Smooth muscle cell (in vitro differentiated cells): ENCODE results near the gene TOMM22. TPM values are rescaled to one million over a fixed set of nuclear protein-coding genes. Genes with fewer than 3 reads are reported as not detected.

ENCODE experiments used
- DNase-seq: peaks from one replicate; lab custom pipeline; 2025; ENCODE audit not compliant: unreplicated experiment; lab: John Stamatoyannopoulos, UW
- H2AFZ ChIP-seq: fragments of 200-600 bp; sonication (generic); 2 replicates; pipeline ENCODE4 v1.6.0; 2016; ENCODE audit warnings: antibody characterized with exemption, low read depth, mild to moderate bottlenecking
- H3F3A ChIP-seq: fragments of 200-600 bp; sonication (generic); 2 replicates; pipeline ENCODE4 v1.6.0; 2017; ENCODE audit warnings: antibody characterized with exemption, low read depth
- H3K27ac ChIP-seq: fragments of 200-600 bp; sonication (generic); 2 replicates; pipeline ENCODE4 v1.5.1; 2016; ENCODE audit warnings: low read depth, mild to moderate bottlenecking
- H3K27me3 ChIP-seq: fragments of 200-600 bp; sonication (generic); 2 replicates; pipeline ENCODE4 v1.6.1; 2016; ENCODE audit warnings: low read depth, mild to moderate bottlenecking
- H3K36me3 ChIP-seq: fragments of 200-600 bp; sonication (generic); 2 replicates; pipeline ENCODE4 v1.5.1; 2016; ENCODE audit warnings: low read depth
- H3K4me1 ChIP-seq: fragments of 200-600 bp; sonication (generic); 2 replicates; pipeline ENCODE4 v1.5.1; 2016; ENCODE audit warnings: low read depth
- H3K4me2 ChIP-seq: fragments of 200-600 bp; sonication (generic); 2 replicates; pipeline ENCODE4 v1.6.0; 2016; ENCODE audit warnings: mild to moderate bottlenecking
- H3K4me3 ChIP-seq: fragments of 200-600 bp; sonication (generic); 2 replicates; pipeline ENCODE4 v1.5.1; 2016; ENCODE audit warnings: mild to moderate bottlenecking
- H3K79me2 ChIP-seq: fragments of 200-600 bp; sonication (generic); 2 replicates; pipeline ENCODE4 v1.6.0; 2016; ENCODE audit warnings: low read depth, mild to moderate bottlenecking
- H3K9ac ChIP-seq: fragments of 200-600 bp; sonication (generic); 2 replicates; pipeline ENCODE4 v1.6.0; 2016; ENCODE audit warnings: low read depth
- H3K9me3 ChIP-seq: fragments of 200-600 bp; sonication (generic); replicated peaks from 2 replicates; pipeline ENCODE4 v1.5.1; 2016; ENCODE audit warnings: low read depth
- H4K20me1 ChIP-seq: fragments of 200-600 bp; sonication (generic); 2 replicates; pipeline ENCODE4 v1.6.0; 2016; ENCODE audit warnings: low read depth
- CTCF ChIP-seq: fragments of 200-600 bp; sonication (generic); IDR thresholded peaks from 2 replicates; pipeline ENCODE4 v1.5.1; 2017; ENCODE audit warnings: borderline replicate concordance, mild to moderate bottlenecking, antibody characterized with exemption; ENCODE audit not compliant: insufficient read depth, poor library complexity, severe bottlenecking
- WGBS: methylation state at CpG from one replicate; pipeline ENCODE4 v1.1.7; 2016; ENCODE audit warnings: low lambda C conversion rate; 5-methylcytosine and 5-hydroxymethylcytosine counted together
- polyA plus RNA-seq: library from polyadenylated mRNA; unstranded; fragments of >200 nt; fragmentation: Nextera tagmentation; extraction: Ambion mirVana; gene quantifications from 2 replicates; pipeline ENCODE4 v1.2.1, GENCODE V29; 2016
- total RNA-seq: library from RNA; depleted of rRNA; stranded (reverse); fragments of >200 nt; gene quantifications from 2 replicates; pipeline ENCODE4 v1.2.3, GENCODE V29; 2014

TOMM22 gene
- total and polyA plus RNA-seq, 2 experiments from 2014 or later: 63.3 to 64.7 TPM

GRCh38 chr22:38721551-38721950 lies 39.8 kb downstream of the TOMM22 start:
- Histone ChIP-seq H3K9ac (no peak overlapping the region), H3F3A (peaks cover 15% of the 10 kb centered on the region), H2AFZ (no peak overlapping the region), H3K79me2 (no peaks in the 10 kb centered on the region), H4K20me1 (peaks cover 37% of the 10 kb centered on the region), H3K4me3 (no peak overlapping the region), H3K27ac (no peak overlapping the region), H3K9me3 (no peaks in the 10 kb centered on the region), H3K4me2 (no peak overlapping the region), H3K4me1 (no peaks in the 10 kb centered on the region), H3K27me3 (no peaks in the 10 kb centered on the region), H3K36me3 (no peaks in the 10 kb centered on the region)
- TF ChIP-seq CTCF: no peak
- 94% methylated on average over 7 of the region's 7 CpGs for WGBS
- no peak for DNase-seq

GRCh38 chr22:38724176-38724575 lies 42.4 kb downstream of the TOMM22 start:
- Histone ChIP-seq H3K4me2 (no peak overlapping the region), H3F3A (no peaks in the 10 kb centered on the region), H3K4me3 (no peak overlapping the region), H3K9me3 (no peaks in the 10 kb centered on the region), H2AFZ (no peak overlapping the region), H3K36me3 (no peaks in the 10 kb centered on the region), H3K27ac (no peak overlapping the region), H4K20me1 (peaks cover 14% of the 10 kb centered on the region), H3K27me3 (no peaks in the 10 kb centered on the region), H3K4me1 (no peaks in the 10 kb centered on the region), H3K79me2 (no peaks in the 10 kb centered on the region), H3K9ac (no peak overlapping the region)
- DNase-seq: no peak
- no peak for TF ChIP-seq CTCF
- 96% methylated on average over 7 of the region's 7 CpGs for WGBS

- Histone ChIP-seq H4K20me1 (peaks cover 10% of the 10 kb centered on the region), H2AFZ (no peak overlapping the region), H3K27ac (no peak overlapping the region), H3K36me3 (peaks cover under 1% of the 10 kb centered on the region), H3K79me2 (no peaks in the 10 kb centered on the region), H3K9me3 (no peaks in the 10 kb centered on the region), H3F3A (no peaks in the 10 kb centered on the region), H3K4me1 (no peaks in the 10 kb centered on the region), H3K9ac (no peak overlapping the region), H3K27me3 (no peaks in the 10 kb centered on the region), H3K4me2 (no peak overlapping the region), H3K4me3 (no peak overlapping the region)
- peak; percentile 42 for TF ChIP-seq CTCF
- 90% methylated on average over 3 of the region's 3 CpGs for WGBS
- DNase-seq: no peak
These were observed 43.3 kb downstream of the TOMM22 start for GRCh38 chr22:38724926-38725571.
